GM18517 (cell line): Measurements from ENCODE around the gene PCYT1B.

Experiments used
- ATAC-seq: cut with Tn5 transposase; IDR thresholded peaks from one replicate; pipeline ENCODE4 v1.9.1; 2021; ENCODE audit warnings: mild to moderate bottlenecking, moderate library complexity; ENCODE audit not compliant: unreplicated experiment

The PCYT1B gene

GRCh38 chrX:24536551-24536950 is 110.6 kb downstream of the PCYT1B start:
- ATAC-seq: no peak

- ATAC-seq: no peak
Measured at GRCh38 chrX:24528605-24529004, 118.5 kb downstream of the PCYT1B start.

GRCh38 chrX:24526616-24527015 is 120.5 kb downstream of the PCYT1B start:
- ATAC-seq: no peak

DNA sequence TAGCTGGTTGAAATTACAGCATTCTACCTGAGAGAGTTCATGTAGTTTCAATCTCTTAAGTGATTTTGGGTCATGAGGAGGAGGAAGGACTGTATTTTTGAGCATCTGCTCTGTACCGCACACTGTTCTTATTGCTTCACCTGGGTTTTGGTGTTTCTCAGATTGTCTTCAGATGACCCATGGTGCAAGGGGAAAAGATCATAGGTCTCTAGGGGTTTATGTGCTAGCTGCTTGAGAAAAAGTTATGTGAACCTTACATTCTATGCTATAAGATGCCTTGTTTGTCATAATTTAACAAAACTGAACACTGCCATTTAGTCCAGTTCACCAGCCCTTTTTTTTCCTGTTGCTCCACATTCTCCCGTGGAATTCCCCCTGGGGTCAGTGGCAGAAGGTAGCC is 121.7 kb downstream of the PCYT1B start:
- no peak for ATAC-seq

DNA sequence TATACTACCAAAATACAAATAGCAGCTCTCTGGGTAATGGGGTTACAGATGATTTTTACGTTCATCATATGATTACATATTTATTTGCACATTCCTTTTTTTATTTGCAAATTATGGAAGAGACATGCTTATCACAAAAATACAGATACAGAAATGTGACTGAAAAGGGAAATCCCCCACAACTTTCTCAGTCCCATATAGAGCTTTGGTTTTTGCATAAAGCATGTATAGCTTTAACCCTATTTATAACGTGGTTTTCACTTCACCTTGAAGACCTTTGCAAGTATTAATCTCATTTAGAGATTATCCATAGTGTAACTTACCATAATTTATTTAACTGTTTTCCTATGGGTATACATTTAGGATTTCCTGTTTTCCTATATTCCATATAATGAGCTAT is 126.7 kb downstream of the PCYT1B start:
- ATAC-seq: no peak

DNA sequence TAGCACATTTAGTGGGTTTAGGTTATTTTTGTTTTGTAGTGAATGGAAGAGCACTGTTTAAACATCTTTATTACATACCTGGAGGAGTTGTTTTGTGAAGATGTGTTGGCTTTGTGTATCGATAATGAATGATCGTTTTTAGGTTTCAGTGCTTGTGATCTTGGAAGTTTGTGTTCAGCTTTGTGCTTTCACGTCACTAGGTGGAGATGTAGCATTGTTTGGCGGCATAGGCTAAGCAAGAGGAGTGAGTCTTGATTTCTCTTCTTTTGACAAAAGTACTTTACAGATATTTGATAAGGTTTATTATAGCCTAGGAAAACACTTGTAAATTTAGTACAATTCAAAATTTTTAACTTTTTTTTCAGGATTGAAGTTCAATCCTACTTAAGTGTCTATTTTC is 131.7 kb downstream of the PCYT1B start:
- ATAC-seq: no peak

- peak; percentile 94 for ATAC-seq
Measured at GRCh38 chrX:24513416-24513815, 133.7 kb downstream of the PCYT1B start.

- no peak for ATAC-seq
Measured at GRCh38 chrX:24508375-24508774, 138.8 kb downstream of the PCYT1B start.
